Progenitor cell of endocrine pancreas (in vitro differentiated cells): ENCODE data around the gene HMCN2. TPM values are rescaled to one million over a fixed set of nuclear protein-coding genes. Genes with fewer than 3 reads are reported as not detected.
"Not testable (repeated sequence)": the region's sequence is repeated elsewhere in the genome, so short reads cannot be mapped to it uniquely, and the experiment has no call there.

Experiments
- DNase-seq: peaks from one replicate; pipeline ENCODE4 v3.0.0; 2021; ENCODE audit warnings: low spot score; ENCODE audit not compliant: unreplicated experiment
- H3K27ac Mint-ChIP-seq: 2 replicates; pipeline ENCODE4 v1.8.0; 2021; ENCODE audit warnings: mild to moderate bottlenecking, moderate library complexity, mixed read lengths
- H3K27me3 Mint-ChIP-seq: 2 replicates; pipeline ENCODE4 v1.8.0; 2021; ENCODE audit warnings: mixed read lengths
- H3K36me3 Mint-ChIP-seq: 2 replicates; pipeline ENCODE4 v1.8.0; 2022; ENCODE audit warnings: mixed read lengths; ENCODE audit not compliant: insufficient read depth
- H3K4me1 Mint-ChIP-seq: 2 replicates; pipeline ENCODE4 v1.8.0; 2021; ENCODE audit warnings: low read depth, mixed read lengths
- H3K4me3 Mint-ChIP-seq: 2 replicates; pipeline ENCODE4 v1.8.0; 2021; ENCODE audit warnings: low read depth, mild to moderate bottlenecking, moderate library complexity, mixed read lengths
- H3K9me3 Mint-ChIP-seq: 2 replicates; pipeline ENCODE4 v1.8.0; 2021; ENCODE audit warnings: low read depth, mixed read lengths
- CTCF ChIP-seq: fragments of 200-600 bp; sonication (generic); IDR thresholded peaks from one replicate; pipeline ENCODE4 v1.5.0; 2021; ENCODE audit warnings: antibody characterized with exemption, mild to moderate bottlenecking; ENCODE audit not compliant: unreplicated experiment
- total RNA-seq: library from RNA; stranded (reverse); gene quantifications from 2 replicates; pipeline ENCODE4 v1.2.1, GENCODE V29; 2021

Gene HMCN2
- total RNA-seq, 1 donor from 2014 or later, result 0.26 TPM

- TF ChIP-seq CTCF, result no peak
- Mint-ChIP-seq H3K9me3 (no peaks in the 10 kb centered on the region), H3K4me1 (no peaks in the 10 kb centered on the region), H3K27ac (no peak overlapping the region), H3K4me3 (no peak overlapping the region), H3K36me3 (no peaks in the 10 kb centered on the region), H3K27me3 (peaks cover 11% of the 10 kb centered on the region)
- DNase-seq, result no peak
Measured at GRCh38 chr9:130276121-130276520, 10.6 kb downstream of the HMCN2 start.

- no peaks in the 10 kb centered on the region for H3K36me3 Mint-ChIP-seq
- H3K27me3 Mint-ChIP-seq, result peaks cover 6% of the 10 kb centered on the region
- no peak overlapping the region for H3K4me3 Mint-ChIP-seq
- no peaks in the 10 kb centered on the region for H3K9me3 Mint-ChIP-seq
- DNase-seq, result no peak
- H3K4me1 Mint-ChIP-seq, result no peaks in the 10 kb centered on the region
- no peak for TF ChIP-seq CTCF
- H3K27ac Mint-ChIP-seq, result no peak overlapping the region
Measured at GRCh38 chr9:130276955-130277354, 11.4 kb downstream of the HMCN2 start.

- not testable (repeated sequence) for DNase-seq, H3K9me3 Mint-ChIP-seq, H3K27ac Mint-ChIP-seq, H3K36me3 Mint-ChIP-seq, H3K4me1 Mint-ChIP-seq, H3K4me3 Mint-ChIP-seq
- H3K27me3 Mint-ChIP-seq, result peaks cover 11% of the 10 kb centered on the region
Measured at GRCh38 chr9:130277525-130277924, 12.0 kb downstream of the HMCN2 start.

- H3K4me1 Mint-ChIP-seq, result peaks cover 4% of the 10 kb centered on the region
- no peaks in the 10 kb centered on the region for H3K9me3 Mint-ChIP-seq
- no peak for DNase-seq
- H3K27me3 Mint-ChIP-seq, result peaks cover 39% of the 10 kb centered on the region
- no peaks in the 10 kb centered on the region for H3K36me3 Mint-ChIP-seq
- no peak overlapping the region for H3K27ac Mint-ChIP-seq
- H3K4me3 Mint-ChIP-seq, result no peak overlapping the region
- no peak for TF ChIP-seq CTCF
Measured at GRCh38 chr9:130283539-130284248, 18.1 kb downstream of the HMCN2 start.

GRCh38 chr9:130284249-130284625 lies 18.7 kb downstream of the HMCN2 start:
- H3K27me3 Mint-ChIP-seq, result peaks cover 43% of the 10 kb centered on the region
- no peak for TF ChIP-seq CTCF
- no peak for DNase-seq

GRCh38 chr9:130284690-130285089 lies 19.1 kb downstream of the HMCN2 start:
- TF ChIP-seq CTCF, result no peak
- H3K36me3 Mint-ChIP-seq, result no peaks in the 10 kb centered on the region
- no peak overlapping the region for H3K27ac Mint-ChIP-seq
- peaks cover 4% of the 10 kb centered on the region for H3K4me1 Mint-ChIP-seq
- no peaks in the 10 kb centered on the region for H3K9me3 Mint-ChIP-seq
- no peak overlapping the region for H3K4me3 Mint-ChIP-seq
- DNase-seq, result no peak
- peaks cover 43% of the 10 kb centered on the region for H3K27me3 Mint-ChIP-seq

More at GRCh38 chr9:130284249-130284625, 18.7 kb downstream of the HMCN2 start:
- Mint-ChIP-seq H3K4me1 (peaks cover 4% of the 10 kb centered on the region), H3K36me3 (no peaks in the 10 kb centered on the region), H3K9me3 (no peaks in the 10 kb centered on the region), H3K4me3 (no peak overlapping the region), H3K27ac (no peak overlapping the region)
